Measurements from ENCODE around the gene PHF20. TPM values are rescaled to one million over a fixed set of nuclear protein-coding genes. Genes with fewer than 3 reads are reported as not detected.
A peak's percentile ranks its signal among the peaks of the same experiment; 100 is the strongest.

PHF20 gene
- total RNA-seq, 1 donor from 2014 or later: 35.9 TPM

GRCh38 chr20:35907017-35907701 is 135.3 kb downstream of the PHF20 start:
- no peaks in the 10 kb centered on the region for H3K27me3 ChIP-seq (ENCODE audit: low read depth)
- TF ChIP-seq, protein P1, sequence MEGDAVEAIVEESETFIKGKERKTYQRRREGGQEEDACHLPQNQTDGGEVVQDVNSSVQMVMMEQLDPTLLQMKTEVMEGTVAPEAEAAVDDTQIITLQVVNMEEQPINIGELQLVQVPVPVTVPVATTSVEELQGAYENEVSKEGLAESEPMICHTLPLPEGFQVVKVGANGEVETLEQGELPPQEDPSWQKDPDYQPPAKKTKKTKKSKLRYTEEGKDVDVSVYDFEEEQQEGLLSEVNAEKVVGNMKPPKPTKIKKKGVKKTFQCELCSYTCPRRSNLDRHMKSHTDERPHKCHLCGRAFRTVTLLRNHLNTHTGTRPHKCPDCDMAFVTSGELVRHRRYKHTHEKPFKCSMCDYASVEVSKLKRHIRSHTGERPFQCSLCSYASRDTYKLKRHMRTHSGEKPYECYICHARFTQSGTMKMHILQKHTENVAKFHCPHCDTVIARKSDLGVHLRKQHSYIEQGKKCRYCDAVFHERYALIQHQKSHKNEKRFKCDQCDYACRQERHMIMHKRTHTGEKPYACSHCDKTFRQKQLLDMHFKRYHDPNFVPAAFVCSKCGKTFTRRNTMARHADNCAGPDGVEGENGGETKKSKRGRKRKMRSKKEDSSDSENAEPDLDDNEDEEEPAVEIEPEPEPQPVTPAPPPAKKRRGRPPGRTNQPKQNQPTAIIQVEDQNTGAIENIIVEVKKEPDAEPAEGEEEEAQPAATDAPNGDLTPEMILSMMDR (IDR thresholded peaks at IDR 0.05; ENCODE audit: borderline replicate concordance): no peak
- H3K4me3 ChIP-seq: no peak overlapping the region
- intact Hi-C loops (cut with micrococcal nuclease): no loop called here
- H3K36me3 ChIP-seq: peaks cover 14% of the 10 kb centered on the region
- H3K4me1 ChIP-seq: peaks cover 31% of the 10 kb centered on the region
- peak overlapping the region; percentile 59 for H3K27ac ChIP-seq (replicated peaks)
- peak; percentile 49 for DNase-seq
- H3K9me3 ChIP-seq (replicated peaks): no peaks in the 10 kb centered on the region

DNA sequence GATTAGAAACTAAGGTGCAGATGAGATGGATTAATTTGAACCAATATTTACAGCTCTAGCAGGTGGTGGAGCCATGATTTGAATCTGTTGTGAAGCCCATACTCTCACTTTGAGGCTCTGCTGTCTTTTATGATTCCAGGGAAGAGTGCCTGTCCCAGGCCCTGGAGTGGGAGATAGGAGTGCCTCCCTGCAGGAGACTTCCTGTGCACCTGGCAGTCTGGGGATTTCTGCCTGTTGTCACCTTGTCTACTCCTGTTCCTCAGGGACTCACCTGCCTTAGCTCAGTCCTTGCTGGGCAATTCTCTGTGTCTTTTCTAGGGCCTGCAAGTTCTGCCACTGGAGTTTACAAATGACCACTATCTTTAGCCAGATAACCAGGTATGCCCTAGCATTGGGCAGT is 136.2 kb downstream of the PHF20 start:
- H3K4me1 ChIP-seq: peaks cover 27% of the 10 kb centered on the region
- DNase-seq: no peak
- H3K4me3 ChIP-seq: no peak overlapping the region
- H3K27ac ChIP-seq (replicated peaks): peak overlapping the region; percentile 59
- intact Hi-C loops (cut with micrococcal nuclease): no loop called here
- TF ChIP-seq, protein P1 (IDR thresholded peaks at IDR 0.05; ENCODE audit: borderline replicate concordance): no peak
- H3K27me3 ChIP-seq (ENCODE audit: low read depth): no peaks in the 10 kb centered on the region
- no peaks in the 10 kb centered on the region for H3K9me3 ChIP-seq (replicated peaks)
- peaks cover 20% of the 10 kb centered on the region for H3K36me3 ChIP-seq

DNA sequence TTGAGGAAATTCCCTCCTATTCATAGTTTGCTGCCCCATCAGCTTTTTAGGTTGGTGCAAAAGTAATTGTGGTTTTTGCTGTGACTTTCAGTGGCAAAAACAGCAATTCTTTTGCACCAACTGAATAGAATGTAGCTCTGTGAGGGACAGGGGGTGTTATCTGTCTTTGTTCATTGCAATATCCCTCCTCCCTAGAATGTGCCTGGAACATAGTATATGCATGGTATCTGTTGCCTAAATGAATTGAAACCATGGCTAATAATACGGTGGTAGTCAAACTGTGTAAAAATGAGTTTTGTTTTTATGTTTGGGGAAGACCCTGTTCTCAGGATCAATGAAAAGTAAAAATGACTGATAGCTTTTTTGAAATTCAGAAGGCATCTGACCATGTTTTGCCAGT is 137.4 kb downstream of the PHF20 start:
- TF ChIP-seq, protein P1 (IDR thresholded peaks at IDR 0.05; ENCODE audit: borderline replicate concordance): no peak
- Histone ChIP-seq H3K27me3 (ENCODE audit: low read depth) (no peaks in the 10 kb centered on the region), H3K9me3 (replicated peaks) (no peaks in the 10 kb centered on the region), H3K27ac (replicated peaks) (no peak overlapping the region), H3K4me1 (peaks cover 27% of the 10 kb centered on the region), H3K4me3 (no peak overlapping the region), H3K36me3 (peaks cover 32% of the 10 kb centered on the region)
- intact Hi-C loops (cut with micrococcal nuclease): no loop called here
- no peak for DNase-seq

DNA sequence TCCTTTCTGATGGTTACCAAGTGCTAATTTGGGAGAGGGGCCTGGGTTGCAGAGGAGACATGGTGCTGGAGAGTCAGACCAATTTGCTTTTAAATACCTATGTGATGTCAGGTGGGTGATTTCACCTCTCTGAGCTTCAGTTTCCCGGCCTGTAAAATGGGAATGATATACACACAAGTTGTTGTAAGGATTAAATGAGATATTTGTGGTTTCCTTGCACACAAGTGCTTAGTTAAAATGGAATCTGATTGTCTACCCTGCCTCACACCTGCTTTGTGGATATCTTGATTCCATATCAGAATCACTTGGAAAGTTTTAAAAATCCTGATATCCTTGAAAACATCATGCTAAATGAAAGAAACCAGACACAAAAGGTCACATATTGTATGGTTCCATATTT is 138.0 kb downstream of the PHF20 start:
- DNase-seq: no peak
- H3K4me1 ChIP-seq: peaks cover 27% of the 10 kb centered on the region
- intact Hi-C loops (cut with micrococcal nuclease): no loop called here
- peaks cover 38% of the 10 kb centered on the region for H3K36me3 ChIP-seq
- no peak overlapping the region for H3K4me3 ChIP-seq
- TF ChIP-seq, protein P1 (IDR thresholded peaks at IDR 0.05; ENCODE audit: borderline replicate concordance): no peak
- no peaks in the 10 kb centered on the region for H3K27me3 ChIP-seq (ENCODE audit: low read depth)
- no peaks in the 10 kb centered on the region for H3K9me3 ChIP-seq (replicated peaks)
- H3K27ac ChIP-seq (replicated peaks): no peak overlapping the region

- H3K9me3 ChIP-seq (replicated peaks): no peaks in the 10 kb centered on the region
- H3K27me3 ChIP-seq (ENCODE audit: low read depth): no peaks in the 10 kb centered on the region
- TF ChIP-seq, protein P1 (IDR thresholded peaks at IDR 0.05; ENCODE audit: borderline replicate concordance): no peak
- H3K4me3 ChIP-seq: no peak overlapping the region
- peaks cover 42% of the 10 kb centered on the region for H3K36me3 ChIP-seq
- intact Hi-C loops (cut with micrococcal nuclease): no loop called here
- H3K27ac ChIP-seq (replicated peaks): no peak overlapping the region
- DNase-seq: no peak
- peaks cover 27% of the 10 kb centered on the region for H3K4me1 ChIP-seq
Measured at GRCh38 chr20:35910254-35910653, 138.4 kb downstream of the PHF20 start.

Measured in left ventricle myocardium inferior (tissue), 1 donor.